Sigmoid colon (tissue), 7 donors: ENCODE measurements around the gene PACRG. TPM values are rescaled to one million over a fixed set of nuclear protein-coding genes. Genes with fewer than 3 reads are reported as not detected.

Experiments
- DNase-seq: peaks from one replicate; pipeline ENCODE4 v3.0.0-alpha.2; 2019
- H3K27ac ChIP-seq, 4 donors: fragments of 200-600 bp; sonication (generic); one replicate each; pipeline ENCODE4 v1.5.1; 2016 to 2019; ENCODE audit warnings: mild to moderate bottlenecking in 1 of 4
- H3K27me3 ChIP-seq, 3 donors: fragments of 200-600 bp; sonication (generic); one replicate each; pipeline ENCODE4 v1.5.1; 2019; ENCODE audit warnings: mild to moderate bottlenecking in 1 of 3
- H3K36me3 ChIP-seq, 4 donors: fragments of 200-600 bp; sonication (generic); one replicate each; pipeline ENCODE4 v1.5.1; 2016 to 2019
- H3K4me1 ChIP-seq, 4 donors: fragments of 200-600 bp; sonication (generic); one replicate each; pipeline ENCODE4 v1.5.1; 2017 to 2019
- H3K4me3 ChIP-seq, 4 donors: fragments of 200-600 bp; sonication (generic); one replicate each; pipeline ENCODE4 v1.5.1; 2017 to 2019; ENCODE audit warnings: mild to moderate bottlenecking in 2 of 4, moderate library complexity in 1 of 4
- H3K9me3 ChIP-seq, 4 donors: fragments of 200-600 bp in 3 of 4; sonication (generic) in 3 of 4; one replicate each; pipeline versions ENCODE4 v1.5.1 to v1.6.1; 2013 to 2019
- CTCF ChIP-seq, 4 experiments: fragments of 450-650 bp in 3 of 4; fragments of 200-600 bp in 1 of 4; IDR thresholded peaks; one replicate each; pipeline ENCODE4 v1.5.1; 2016 to 2019; ENCODE audit warnings: antibody characterized with exemption in 4 of 4, mild to moderate bottlenecking in 3 of 4, moderate library complexity in 2 of 4
- EP300 ChIP-seq, 4 donors: sonication (generic); formaldehyde crosslinking; IDR thresholded peaks; one replicate each; pipeline ENCODE4 v1.6.1; 2017; ENCODE audit warnings: antibody characterized with exemption in 4 of 4
- POLR2A ChIP-seq, 2 donors: fragments of 450-650 bp; IDR thresholded peaks; one replicate each; pipeline ENCODE4 v1.6.1; 2016; ENCODE audit warnings: antibody characterized with exemption in 2 of 2, mild to moderate bottlenecking in 2 of 2, moderate library complexity in 2 of 2
- POLR2AphosphoS5 ChIP-seq, 4 donors: sonication (generic); formaldehyde crosslinking; IDR thresholded peaks; one replicate each; pipeline ENCODE4 v1.6.1; 2017; ENCODE audit warnings: antibody characterized with exemption in 4 of 4
- WGBS, 2 donors: extraction: QIAGEN DNeasy Blood & Tissue Kit; methylation state at CpG; one replicate each; pipeline ENCODE4 v1.1.7; 2013; 5-methylcytosine and 5-hydroxymethylcytosine counted together
- intact Hi-C: fragments of 100-400 bp; cut with DNase I; formaldehyde crosslinking; loops from one replicate; pipeline ENCODE4 v1.15.1; 2023
- polyA plus RNA-seq, 3 donors: library from polyadenylated mRNA; stranded (reverse); fragments of 200-250 nt; gene quantifications; one replicate each; pipeline ENCODE4 v1.2.3, GENCODE V29; 2013
- total RNA-seq, 4 donors: library from RNA; depleted of rRNA; stranded (reverse); fragments of >200 nt; gene quantifications; one replicate each; pipeline ENCODE4 v1.1.0, GENCODE V29; 2016
- donor health status: healthy with polysubstance abuse.
- donor health status: Bipolar disorder and iron deficiency.
- donor health status: healthy.

PACRG gene
- total and polyA plus RNA-seq, 7 donors = 0.12 to 6.9 (median 0.95) TPM; not detected in 2

GRCh38 chr6:163151212-163151611 lies 423.4 kb downstream of the PACRG start:
- WGBS, 2 donors = 49 to 65% methylated on average over 6 of the region's 6 CpGs
- no peak for TF ChIP-seq POLR2AphosphoS5 (IDR thresholded peaks at IDR 0.05)
- no peak for TF ChIP-seq EP300 (IDR thresholded peaks at IDR 0.05)
- no peak for TF ChIP-seq POLR2A (IDR thresholded peaks at IDR 0.05)
- TF ChIP-seq CTCF (IDR thresholded peaks at IDR 0.05) = no peak
- no peak for DNase-seq
- Histone ChIP-seq H3K4me1 (no peaks in the 10 kb centered on the region), H3K27ac (no peak overlapping the region), H3K27me3 (no peaks in the 10 kb centered on the region), H3K9me3 (no peaks in the 10 kb centered on the region), H3K36me3 (no peaks in the 10 kb centered on the region), H3K4me3 (no peak overlapping the region)
- intact Hi-C loops = no loop called here

GRCh38 chr6:163152701-163153100 lies 424.9 kb downstream of the PACRG start:
- Histone ChIP-seq H3K4me1 (no peaks in the 10 kb centered on the region), H3K9me3 (no peaks in the 10 kb centered on the region), H3K27me3 (no peaks in the 10 kb centered on the region), H3K36me3 (no peaks in the 10 kb centered on the region), H3K4me3 (no peak overlapping the region), H3K27ac (no peak overlapping the region)
- no peak for DNase-seq
- no peak for TF ChIP-seq POLR2AphosphoS5 (IDR thresholded peaks at IDR 0.05)
- TF ChIP-seq CTCF (IDR thresholded peaks at IDR 0.05) = no peak
- no peak for TF ChIP-seq POLR2A (IDR thresholded peaks at IDR 0.05)
- TF ChIP-seq EP300 (IDR thresholded peaks at IDR 0.05) = no peak
- 84 to 86% methylated on average over 6 of the region's 6 CpGs for WGBS, 2 donors
- intact Hi-C loops = no loop called here

- intact Hi-C loops = no loop called here
- Histone ChIP-seq H3K4me3 (no peak overlapping the region), H3K4me1 (no peaks in the 10 kb centered on the region), H3K9me3 (no peaks in the 10 kb centered on the region), H3K27me3 (no peaks in the 10 kb centered on the region), H3K27ac (no peak overlapping the region), H3K36me3 (no peaks in the 10 kb centered on the region)
- TF ChIP-seq CTCF (IDR thresholded peaks at IDR 0.05) (no peak), POLR2A (IDR thresholded peaks at IDR 0.05) (no peak), POLR2AphosphoS5 (IDR thresholded peaks at IDR 0.05) (no peak), EP300 (IDR thresholded peaks at IDR 0.05) (no peak)
- no peak for DNase-seq
- 86 to 91% methylated on average over 1 of the region's 1 CpG for WGBS, 2 donors
Measured at GRCh38 chr6:163159110-163159509, 431.3 kb downstream of the PACRG start.

GRCh38 chr6:163159689-163160088 lies 431.9 kb downstream of the PACRG start:
- intact Hi-C loops = no loop called here
- no peak for DNase-seq
- Histone ChIP-seq H3K27me3 (no peaks in the 10 kb centered on the region), H3K27ac (no peak overlapping the region), H3K9me3 (no peaks in the 10 kb centered on the region), H3K4me3 (no peak overlapping the region), H3K36me3 (no peaks in the 10 kb centered on the region), H3K4me1 (no peaks in the 10 kb centered on the region)
- 84% methylated on average over 10 of the region's 10 CpGs for WGBS, 2 donors
- no peak for TF ChIP-seq EP300 (IDR thresholded peaks at IDR 0.05)
- TF ChIP-seq CTCF (IDR thresholded peaks at IDR 0.05) = no peak
- TF ChIP-seq POLR2A (IDR thresholded peaks at IDR 0.05) = no peak
- TF ChIP-seq POLR2AphosphoS5 (IDR thresholded peaks at IDR 0.05) = no peak
